ENCODE results near the gene PTX3.
A peak's percentile ranks its signal among the peaks of the same experiment; 100 is the strongest.

Gene PTX3

DNA sequence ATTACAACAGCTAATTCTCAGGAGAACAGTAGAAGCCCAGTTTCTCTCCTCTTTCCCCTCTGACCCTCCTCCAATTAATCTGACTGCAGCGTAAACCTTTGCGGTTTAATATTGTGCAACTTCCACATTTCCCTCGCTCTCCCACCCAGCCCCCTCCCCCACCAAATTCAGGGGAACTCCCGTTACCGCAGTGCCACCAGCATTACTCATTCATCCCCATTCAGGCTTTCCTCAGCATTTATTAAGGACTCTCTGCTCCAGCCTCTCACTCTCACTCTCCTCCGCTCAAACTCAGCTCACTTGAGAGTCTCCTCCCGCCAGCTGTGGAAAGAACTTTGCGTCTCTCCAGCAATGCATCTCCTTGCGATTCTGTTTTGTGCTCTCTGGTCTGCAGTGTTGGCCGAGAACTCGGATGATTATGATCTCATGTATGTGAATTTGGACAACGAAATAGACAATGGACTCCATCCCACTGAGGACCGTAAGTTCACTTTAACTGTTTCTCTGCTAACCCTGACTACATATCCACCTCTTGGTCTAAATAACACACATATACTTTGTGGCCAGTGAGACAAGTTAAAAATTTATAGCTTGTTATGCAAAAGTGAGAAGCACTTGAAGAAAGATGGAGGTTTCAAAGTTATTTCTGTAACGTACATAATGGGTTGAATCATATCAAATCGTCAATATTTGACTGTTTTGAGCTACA is at the start of gene PTX3:
TSS of gene PTX3 (plus strand) at position 268 of the 709 bp plus-strand sequence. CDS start at position 352, 84 bp downstream.
- peak; percentile 25 for DNase-seq

DNA sequence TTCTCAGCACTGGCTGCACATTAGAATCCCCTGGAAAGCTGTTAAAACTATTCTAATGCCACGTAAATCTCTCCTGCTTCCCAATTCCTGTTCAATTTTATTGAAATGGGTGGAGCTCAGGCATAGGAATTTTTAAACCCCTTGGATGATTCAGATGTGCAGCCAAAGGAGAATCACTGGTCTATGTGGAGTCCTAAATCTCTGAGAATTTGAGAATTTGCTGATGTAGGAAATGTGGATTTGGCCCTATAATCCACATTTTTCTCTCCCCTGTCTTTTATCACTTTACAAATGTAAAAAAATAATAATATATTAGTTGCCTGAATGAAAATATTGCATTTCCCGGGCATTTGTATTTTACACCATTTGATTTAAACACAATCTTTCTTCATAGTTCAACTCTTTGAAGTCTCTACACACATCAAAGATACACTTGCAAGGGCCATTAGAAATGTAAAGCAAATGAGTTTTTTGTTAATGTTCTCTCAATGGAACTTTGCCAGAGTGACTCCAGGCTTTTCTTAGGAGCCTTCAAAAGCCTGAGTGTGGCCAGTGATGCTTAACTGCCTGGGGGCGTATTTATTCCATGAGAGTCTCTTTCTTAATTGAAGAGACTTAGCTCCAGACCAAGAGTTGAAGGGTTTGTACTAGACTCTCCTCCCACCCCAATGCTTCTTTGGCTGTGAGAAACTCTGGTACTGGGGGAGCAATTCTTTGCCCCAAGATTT is 48.8 kb upstream of the PTX3 start:
- no peak for DNase-seq

DNA sequence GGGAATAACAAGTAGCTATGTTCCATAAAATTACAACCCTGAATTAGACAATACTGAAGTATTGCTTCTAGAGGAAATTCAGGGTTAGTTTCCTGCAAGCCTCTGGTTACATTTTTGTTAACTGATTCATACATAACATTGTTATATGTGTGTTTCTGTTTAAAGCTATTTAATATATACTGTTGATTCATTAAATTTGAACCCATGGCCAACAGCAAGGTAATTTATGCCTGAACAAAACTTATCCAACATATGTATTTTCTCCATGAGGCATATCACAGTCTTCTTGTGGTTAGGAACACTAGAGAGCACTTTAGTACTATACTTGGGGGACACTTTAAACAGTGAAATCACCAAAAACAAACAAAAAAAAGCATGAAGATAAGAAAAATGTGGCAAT is 47.7 kb upstream of the PTX3 start:
- no peak for DNase-seq

DNA sequence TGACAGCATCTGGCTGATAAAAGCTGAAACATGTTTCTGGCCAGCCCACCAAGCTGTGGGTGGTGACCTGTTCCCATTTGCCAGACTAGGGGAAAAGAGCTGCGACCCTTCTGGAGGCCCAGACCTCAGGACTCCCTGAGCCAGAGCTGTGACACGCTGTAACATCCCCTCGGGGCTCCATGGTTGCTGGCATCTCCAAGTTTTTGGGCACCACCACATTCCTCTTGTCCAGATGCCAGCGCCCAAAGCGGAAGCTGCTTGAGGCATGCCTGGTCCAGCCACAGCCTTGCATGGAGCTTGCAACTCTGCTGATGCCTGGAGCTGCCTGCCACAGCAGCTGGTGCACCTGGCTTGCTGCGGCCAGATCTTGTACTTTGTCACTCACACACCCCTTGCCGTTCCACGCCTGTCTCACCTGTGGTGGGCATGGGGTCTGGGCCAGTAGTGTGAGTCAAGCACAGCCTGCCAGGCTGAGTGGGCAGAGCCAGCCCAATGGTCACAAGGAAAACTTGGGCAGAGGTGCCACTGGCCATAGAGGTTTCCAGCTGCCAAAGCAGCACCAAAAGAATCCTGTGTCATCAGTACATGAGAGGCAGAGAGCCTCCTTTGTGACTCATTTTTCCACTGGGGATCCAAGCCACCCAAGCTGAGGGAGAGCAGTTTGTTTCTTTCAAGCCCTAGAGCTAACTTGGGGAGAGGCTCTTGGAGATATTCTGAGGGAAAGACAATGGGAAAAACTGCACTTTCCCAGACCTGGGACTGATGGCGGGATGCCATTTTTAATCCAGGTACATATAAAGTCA is 45.7 kb upstream of the PTX3 start:
- DNase-seq: no peak

DNA sequence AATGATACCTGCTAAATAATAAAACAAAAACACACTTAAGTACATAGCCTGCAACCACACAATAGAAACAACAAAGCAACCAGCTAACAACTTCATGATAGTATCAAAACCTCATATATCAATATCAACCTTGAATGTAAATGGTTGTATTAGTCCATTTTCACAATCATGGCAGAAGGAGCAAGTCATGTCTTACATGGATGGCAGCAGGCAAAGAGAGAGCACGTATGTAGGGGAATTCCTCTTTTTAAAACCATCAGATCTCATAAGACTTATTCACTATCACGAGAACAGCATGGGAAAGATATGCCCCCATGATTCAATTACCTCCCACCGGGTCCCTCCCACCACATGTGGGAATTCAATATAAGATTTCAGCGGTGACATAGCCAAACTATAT is 44.5 kb upstream of the PTX3 start:
- DNase-seq: no peak

DNA sequence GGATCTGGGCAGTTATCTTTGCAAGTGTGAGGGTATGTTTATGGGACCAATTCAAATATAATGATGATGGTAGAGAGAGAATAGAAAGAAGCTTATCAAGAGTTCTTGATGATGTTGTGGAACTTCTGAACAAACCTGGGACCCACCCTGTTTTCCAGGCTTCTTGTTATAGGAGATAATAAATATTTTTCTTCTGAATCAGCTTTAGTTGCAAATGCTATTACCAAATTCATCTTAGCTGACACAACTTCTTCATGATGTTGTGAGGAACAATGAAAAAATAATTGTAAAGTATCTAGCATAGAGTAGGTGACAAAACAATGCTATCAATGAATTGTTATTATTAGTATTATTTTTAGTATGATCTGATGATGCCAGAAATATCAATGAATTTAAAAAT is 43.5 kb upstream of the PTX3 start:
- DNase-seq: no peak

DNA sequence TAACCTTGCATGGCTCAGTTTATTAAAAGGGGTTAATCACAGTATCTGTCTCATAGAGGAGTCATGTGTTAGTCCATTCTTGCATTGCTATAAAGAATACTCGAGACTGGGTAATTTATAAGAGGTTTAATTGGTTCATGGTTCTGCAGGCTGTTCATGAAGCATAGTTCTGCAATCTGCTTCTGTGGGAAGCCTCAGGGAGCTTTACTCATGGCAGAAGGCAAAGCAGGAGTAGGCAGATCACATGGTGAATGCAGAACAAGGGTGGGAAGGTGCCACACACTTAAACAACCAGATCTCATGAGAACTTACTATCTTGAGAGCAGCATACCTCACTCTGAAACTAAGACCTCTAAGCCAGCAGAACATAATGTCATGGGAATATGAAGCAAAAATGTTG is 42.2 kb upstream of the PTX3 start:
- no peak for DNase-seq

DNA sequence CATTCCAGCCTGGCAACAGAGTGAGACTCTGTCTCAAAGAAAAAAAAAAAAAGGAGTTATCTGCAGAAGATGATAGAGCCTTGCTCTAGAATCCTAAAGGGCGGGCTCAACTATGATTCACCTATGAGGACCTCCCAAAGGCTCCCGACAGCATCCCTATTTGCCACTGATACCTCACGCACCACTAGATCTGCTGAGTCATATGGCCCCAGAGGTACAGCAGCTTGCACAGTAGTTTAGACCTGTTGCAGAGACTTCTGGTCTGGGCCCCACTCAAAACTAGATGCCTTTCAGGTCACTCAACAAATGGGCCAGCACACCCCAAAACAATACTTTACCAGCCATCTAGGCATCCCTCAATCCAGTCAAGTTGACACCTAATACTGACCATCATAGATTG is 38.1 kb upstream of the PTX3 start:
- DNase-seq: no peak

DNA sequence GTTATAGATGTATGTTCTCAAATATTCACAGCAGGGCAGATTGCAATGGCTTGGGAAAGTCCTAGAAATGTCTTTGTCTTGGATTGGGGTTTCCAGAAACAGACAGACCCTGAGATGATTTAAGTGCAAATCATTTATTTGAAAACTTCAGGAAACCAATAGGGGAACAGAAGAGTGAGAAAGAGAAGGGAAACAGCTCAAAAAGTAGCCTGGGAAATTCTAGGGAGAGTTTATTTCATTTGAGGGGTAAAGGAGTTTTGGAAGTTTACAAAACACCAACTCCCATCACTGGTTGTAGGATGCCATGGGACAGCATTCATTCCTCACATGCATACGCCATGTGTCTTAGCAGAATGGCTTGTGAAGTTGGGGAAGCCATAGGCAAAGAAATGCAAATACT is 32.3 kb upstream of the PTX3 start:
- no peak for DNase-seq

DNA sequence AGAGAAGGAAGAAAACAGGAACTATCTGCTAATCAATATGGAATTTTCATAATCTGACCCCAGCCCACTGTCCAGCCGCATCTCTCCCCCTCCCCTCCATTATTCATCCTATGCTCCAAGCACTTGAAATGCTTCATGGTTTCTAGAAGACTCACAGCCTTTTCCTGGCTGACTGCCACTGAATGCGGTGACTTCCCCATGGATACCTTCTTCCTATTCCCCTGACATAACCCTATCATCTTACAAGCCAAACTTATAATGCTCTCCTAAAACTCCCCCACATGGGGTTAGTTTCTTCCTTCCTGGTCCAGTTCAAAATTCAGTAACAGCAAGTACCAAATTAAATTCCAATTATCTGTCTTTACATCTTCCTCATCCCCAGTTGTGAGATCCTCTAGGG is 31.2 kb upstream of the PTX3 start:
- no peak for DNase-seq

DNA sequence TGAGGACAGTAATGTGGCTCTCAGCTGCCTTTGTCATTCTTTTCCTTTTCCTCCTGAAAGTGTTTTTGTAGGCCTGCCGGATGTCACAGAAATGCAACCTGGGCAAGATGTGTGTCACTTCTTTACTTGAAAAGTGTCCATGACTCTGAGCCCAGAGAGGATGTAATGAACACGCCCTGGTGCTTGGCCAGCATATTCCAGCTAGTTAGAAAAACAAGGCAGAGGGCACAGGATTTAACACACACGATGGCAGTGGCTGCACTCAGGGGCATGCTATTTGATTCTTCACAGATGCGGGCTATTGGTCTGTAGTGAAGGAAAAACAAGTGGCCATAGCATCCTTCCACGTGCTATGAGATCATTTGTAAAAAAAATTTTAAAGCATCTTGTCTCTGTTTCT is 30.3 kb upstream of the PTX3 start:
- DNase-seq: no peak

DNA sequence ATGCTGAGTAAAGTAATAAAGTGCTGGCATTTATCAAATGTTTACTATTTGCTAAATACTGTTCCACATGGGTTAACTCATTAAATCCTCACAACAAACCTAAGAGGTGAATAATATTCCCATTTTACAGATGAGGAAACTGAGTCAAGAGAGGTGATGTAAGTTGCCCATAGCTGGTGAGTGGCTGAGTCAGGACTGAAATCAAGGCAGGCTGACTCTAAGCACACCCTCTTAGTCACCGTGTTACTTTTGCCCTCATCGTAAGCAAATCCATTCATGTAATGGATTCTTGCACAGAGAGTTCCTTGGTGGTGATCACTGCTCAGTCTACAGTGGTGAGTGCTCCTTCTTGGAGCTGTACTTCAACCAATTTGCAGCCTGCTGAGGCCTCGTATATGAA is 28.9 kb upstream of the PTX3 start:
- DNase-seq: no peak

DNA sequence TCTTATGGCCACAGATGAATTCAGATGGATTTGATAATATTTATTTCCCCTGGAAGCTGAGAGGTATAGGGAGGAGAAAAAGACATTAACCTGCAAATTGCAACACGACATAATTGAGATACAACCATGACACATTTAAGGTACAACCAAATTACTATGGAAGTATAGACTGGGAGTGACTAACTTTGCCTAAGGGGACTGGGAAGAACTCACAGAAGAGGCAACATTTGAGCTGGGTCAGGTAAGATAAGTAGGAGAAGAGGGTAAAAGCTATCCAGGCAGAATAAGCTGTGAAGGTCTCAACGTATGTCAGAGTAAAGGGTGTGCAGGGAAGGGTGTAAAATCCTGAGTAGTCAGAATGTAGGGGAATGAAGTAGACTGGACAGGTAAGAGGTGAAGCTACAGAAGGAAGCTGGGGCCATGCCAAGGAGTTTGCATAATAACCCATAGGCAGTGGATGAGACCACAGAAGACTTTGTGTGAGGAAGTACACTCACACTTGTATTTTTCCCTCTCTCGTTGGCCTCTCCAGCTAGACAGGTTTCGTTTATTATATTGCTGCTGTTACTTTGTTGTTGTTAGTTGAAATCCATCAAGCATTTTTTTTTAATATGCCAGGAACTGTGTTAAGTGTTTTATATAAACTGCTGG is 28.0 kb upstream of the PTX3 start:
- no peak for DNase-seq

DNA sequence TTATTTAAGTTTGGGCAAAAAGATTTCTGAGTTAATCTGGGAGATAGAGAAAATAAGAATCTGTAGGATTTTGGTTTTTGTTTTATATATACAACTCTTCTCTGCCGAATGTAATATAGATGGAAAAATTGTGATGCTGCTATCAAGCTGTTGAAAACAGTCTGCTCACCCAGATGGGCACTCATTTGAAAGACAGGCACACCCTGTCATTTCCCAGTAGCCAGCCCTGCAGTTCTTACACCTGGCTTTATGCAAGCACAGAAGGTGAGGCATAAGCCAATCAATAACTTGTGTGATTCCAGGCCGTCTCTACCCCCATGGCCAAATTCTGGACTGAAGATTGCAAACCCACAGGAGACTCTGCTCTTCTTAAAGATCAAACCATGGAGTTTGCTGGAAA is 27.1 kb upstream of the PTX3 start:
- DNase-seq: no peak

DNA sequence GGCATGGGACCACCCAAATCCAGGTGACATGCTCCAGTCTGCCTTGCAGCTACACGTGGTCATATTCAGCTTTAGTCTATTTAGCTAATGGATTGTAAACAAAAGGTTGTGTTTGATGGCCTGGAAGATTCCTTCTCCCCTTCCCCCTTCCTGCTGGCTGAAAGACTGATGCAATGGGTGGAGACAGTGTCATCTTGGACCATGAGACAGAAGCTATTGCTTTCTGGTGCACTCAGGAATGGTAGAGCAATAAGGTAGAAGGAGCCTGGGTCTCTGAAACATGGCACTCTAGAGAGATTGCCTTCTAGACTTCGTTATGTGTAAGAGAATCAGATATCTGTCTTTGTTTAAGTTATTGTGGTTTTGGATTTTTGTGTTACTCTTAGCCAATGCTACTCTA is 25.7 kb upstream of the PTX3 start:
- no peak for DNase-seq

DNA sequence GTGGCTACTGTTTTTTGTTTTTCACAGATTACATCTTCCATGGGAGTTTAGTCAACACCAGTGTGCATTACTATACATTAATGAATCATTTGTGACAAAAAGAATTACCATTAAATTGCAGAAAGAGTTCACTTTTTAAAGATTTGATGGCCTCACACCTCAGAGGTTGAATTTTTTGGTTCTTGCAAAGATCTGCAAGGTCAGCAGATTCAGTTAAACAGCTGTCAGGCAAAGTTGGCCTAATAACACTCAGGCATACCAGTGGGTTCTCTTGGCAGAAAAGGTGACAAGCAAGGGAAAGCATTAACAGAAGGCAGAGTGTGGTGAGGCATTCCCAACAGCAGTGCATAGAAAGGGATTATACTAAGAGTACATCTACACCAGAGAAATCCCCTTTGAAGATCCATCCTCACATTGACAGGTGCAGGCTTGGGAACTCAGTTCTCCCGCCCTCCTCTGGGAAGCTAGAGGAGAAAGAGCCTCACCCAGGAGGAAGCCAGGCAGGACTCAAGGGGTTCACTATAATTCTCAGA is 24.3 kb upstream of the PTX3 start:
- DNase-seq: no peak

DNA sequence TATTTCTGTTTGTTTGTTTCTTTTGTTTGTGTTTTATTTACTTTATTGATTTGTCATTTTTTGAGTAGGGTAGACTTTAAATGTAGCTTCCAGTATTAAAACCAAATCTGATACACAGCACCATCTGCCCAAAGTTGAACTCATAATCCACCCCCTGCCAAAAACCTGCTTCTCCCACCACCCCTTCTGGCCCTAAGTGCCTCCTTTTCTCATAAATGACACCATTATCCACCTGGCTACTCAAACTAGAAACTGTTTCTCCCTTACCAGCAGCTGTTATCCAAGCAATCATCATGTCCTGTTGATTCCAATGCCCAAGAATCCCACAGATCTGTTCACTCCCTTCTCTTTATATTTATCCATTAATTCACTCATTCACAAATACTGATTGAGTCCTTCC is 21.8 kb upstream of the PTX3 start:
- DNase-seq: no peak

DNA sequence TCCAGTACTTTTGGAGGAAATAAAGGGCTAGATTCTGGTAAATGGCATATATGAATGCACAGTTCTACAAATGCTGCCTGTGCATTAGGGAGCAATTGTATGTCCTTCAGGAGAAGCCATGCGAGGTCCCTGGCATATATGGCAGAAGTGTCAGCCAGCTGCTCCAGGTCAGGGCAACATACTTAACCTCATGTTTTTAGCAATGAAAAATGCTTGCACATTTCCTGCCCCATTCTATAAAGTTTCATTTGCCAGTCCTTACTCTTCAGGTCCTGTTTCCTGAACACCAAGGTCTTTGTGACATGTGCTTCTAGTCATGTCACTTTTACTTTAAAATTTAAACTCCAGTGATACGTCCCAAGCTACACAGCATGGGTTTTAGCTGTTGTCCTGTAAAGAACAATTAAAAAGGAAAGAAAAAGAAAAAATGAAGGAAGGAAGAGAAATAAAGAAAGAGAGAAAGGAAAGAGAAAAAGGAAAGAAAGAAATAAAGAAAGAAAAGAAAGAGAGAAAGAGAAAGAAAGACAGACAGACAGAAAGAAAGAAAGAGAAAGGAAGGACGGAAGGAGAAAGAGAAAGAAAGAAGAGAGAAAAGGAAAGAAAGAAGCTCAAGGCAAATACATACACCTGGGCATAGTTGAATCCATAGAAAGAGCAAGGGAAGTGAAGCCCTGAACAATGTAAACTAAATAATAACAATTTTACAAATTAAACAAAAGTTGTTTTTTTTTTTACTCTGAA is 20.1 kb upstream of the PTX3 start:
- DNase-seq: no peak

DNA sequence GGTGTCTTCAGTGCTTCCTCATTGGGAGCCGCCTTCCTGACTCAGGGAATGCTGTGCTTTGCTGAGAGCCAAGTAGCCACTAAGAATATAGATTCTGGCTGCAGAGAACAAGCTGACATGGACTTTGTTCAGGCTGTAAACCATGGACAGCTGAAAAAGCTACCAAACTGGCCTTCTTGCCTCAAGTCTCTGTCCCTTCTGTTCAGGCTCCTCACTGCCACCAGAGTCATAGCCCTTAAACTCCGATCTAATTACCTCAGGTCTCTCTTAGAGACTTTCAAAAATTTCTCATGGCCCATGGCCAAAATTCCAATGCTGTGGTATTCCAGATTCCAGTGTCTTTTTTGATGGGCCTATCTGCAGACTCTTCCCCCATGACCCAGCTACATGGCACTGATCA is 19.4 kb upstream of the PTX3 start:
- no peak for DNase-seq

DNA sequence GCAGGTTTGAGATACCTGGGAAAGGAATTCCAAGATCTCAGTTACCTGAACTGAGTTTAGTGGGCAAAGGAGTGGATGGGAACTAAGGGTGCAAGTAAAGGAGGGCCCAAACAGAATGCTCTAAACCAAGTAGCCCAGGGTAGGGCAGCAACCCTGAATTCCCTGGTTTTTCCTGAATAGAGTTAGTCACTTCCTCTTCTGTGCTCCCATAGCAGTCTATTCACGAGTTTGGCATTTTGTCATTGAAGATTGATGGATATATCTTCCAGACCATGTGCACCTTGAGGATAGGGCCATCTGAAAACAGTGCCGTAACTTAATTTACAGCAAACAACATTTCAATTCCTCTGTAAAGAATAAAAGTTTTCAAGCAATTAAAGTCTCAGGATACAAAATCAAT is 18.5 kb upstream of the PTX3 start:
- DNase-seq: no peak

DNA sequence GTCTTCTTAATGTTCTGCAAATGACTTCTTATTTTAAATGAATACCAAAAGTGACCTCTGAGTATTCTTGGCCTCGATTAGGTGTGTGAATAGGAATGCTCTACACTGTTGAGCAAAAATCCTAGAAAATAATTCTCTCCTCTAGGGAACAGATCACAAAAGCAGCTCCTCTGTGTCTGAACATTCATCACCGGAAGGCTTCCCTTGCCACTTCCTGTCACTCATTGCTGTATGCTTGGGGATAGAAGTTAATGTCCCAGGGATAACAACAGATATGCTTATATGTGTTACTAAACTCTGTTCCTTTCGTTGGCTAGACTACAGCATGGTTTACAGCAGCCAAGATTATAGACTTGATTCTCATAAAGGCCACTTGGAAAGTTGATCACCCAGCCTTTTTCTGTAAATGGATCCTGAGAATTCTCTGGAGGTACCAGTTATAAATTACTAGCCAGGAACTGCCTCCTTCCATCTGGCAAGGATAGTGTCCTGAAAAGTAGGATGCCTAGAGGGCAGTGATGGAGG is 16.0 kb upstream of the PTX3 start:
- DNase-seq: no peak

DNA sequence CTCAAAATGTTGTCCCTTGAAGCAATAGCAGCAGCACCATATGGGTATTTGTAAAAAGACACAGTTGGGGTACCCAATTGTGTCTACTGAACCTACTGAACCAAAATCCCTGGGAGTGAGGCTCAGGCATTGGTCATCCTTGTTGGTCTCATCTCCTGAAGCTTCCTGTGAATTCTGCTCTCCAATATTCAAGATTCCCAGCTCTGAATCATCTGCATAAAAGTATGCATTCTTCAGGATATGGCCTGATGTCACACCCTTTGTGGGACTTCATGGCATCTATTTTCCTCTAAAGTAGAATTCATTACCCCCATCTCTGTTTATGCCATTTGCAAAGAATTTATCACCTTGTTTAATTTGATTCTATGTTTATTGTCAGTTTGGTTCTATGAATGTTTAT is 13.3 kb upstream of the PTX3 start:
- DNase-seq: no peak

All from activated CD4-positive, alpha-beta T cell treated with anti-CD3 and anti-CD28 coated beads, Interleukin-10, Interleukin-2, amounts not matched to agents 100 ng/mL and 50 ng/mL, durations not matched to agents 16 hours and 8 hours (primary cell).